UCSD-AML1 (cell line): ENCODE results near the gene MON1A.
"Not testable (repeated sequence)": the region's sequence is repeated elsewhere in the genome, so short reads cannot be mapped to it uniquely, and the experiment has no call there.

Source experiments
- DNase-seq: peaks from one replicate; lab custom pipeline; 2025; ENCODE audit not compliant: unreplicated experiment; lab: John Stamatoyannopoulos, UW

MON1A gene

GRCh38 chr3:49917806-49918590 is 11.6 kb downstream of the MON1A start:
- not testable (repeated sequence) for DNase-seq

DNA sequence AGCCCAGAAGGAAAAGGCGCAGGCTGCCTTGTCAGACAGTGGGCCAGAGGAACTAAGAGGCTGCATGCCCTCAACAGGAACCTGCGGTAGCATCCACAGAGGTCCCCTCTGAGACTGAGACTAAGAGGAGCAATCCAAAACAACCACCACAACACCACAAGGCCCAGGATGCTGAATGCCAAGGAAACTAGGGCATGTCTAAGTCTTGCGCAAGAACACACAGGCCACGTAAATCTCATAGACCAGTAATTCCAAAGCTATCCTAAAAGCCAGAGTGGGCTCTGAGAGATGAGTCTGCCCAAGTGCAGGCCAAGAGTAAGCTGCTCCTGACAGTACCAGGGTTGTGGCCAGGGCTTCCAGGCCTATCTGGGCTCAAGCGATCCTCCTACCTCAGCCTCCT is 12.9 kb downstream of the MON1A start:
- no peak for DNase-seq

DNA sequence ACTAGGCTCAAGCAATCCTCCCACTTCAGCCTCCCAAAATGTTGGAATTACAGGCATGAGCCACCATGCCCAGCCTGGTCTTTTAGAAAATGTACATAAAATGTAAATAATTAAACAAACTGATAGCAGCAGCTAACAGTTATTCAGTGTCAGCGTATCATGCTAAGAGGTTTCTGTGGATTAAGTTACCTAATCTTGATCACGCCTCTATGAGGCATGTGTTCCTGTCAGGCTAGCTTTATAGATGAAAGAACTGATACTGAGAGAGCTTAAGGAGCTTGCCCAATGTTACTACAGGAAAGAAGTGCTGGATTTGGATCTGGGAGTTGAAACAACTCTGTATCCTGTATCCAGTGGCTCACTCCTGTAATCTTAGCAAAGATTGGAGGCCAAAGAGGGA is 14.7 kb downstream of the MON1A start:
- DNase-seq = no peak

DNA sequence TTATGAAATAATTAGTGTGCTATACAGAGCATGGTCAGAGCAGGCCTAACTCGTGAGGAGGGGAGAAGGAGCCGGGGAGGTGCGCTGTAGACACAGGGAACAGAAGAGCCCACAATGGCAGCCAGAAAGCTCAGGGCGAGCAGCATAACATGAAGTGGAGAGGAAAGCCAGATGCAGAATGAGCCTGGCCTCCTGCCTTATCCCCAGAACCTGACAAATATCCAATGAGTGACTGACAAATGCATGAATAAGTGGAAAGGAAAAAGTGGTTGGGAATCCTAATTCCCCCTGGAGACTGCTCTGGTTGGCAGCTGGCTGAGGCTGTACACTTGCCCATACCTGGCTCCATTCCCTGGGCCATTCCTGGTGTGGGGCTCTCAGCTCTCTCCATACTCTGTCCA is 16.7 kb downstream of the MON1A start:
- DNase-seq = no peak

DNA sequence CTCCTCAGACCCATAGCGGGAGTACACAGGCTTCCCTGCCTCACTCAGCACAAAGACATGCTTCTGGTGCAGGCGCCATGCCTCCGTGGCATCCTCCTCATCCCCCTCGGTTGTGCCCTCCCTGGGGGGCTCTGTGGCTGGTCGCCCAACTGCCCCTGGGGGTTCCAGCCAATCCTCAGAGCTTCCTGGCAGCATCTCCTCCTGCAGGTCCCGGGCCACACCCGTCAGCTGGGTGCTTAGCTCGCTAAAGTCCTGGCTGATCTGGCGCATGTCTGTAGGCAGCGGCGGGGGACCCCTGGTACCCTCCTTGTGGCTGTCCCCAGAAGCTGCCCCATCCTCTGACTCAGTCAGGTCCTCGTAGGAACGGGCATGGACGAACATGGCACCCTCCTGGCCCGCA is 18.0 kb downstream of the MON1A start:
- DNase-seq = no peak

DNA sequence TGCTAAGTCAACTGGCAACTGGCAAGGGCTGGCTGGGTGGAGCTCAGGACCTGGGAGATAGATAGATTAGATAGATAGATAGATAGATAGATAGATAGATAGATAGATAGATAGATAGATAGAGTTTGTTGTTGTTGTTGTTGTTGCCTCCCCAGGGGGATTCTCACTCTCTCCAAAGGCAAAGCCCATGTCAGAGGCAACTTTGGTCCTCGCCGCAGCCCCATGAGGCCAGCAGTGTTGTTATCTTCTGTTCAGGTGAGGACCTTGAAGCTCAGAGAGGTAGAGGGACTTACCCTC is 18.5 kb downstream of the MON1A start:
- no peak for DNase-seq

DNA sequence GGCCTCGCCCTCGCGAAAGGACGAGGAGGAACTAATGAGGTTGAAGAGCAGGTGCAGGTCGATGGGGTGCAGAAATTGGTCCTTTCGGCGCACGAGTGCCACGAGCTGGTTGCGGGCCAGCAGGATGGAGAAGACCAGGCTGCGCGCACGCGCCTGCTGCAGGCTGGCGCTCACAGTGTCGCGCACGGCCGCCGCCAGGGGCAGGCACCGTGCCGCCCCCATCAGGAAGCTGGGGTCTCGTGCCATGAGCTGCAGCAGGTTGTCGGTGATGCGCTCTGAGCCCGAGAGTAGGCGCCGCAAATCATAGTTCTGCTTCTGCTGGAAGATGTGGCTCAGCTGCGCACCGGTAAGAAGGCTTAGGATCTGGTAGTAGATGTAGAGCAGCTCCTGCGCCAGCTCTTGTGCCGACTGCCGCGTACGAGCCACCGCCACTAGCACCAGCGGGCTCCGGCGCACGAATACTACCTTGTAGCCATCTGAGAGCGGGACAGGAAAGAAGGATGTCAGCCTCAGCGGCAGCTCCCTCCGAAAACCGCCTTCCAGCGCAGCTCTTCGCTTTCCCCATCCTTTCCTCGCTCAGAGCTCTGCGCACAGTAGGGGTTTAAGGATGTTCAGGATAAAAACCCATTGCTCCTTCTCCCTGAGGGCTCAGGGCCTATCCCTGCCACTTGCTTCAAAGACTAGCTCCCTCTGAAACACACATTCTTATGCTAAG is 19.0 kb downstream of the MON1A start:
- DNase-seq = no peak

DNA sequence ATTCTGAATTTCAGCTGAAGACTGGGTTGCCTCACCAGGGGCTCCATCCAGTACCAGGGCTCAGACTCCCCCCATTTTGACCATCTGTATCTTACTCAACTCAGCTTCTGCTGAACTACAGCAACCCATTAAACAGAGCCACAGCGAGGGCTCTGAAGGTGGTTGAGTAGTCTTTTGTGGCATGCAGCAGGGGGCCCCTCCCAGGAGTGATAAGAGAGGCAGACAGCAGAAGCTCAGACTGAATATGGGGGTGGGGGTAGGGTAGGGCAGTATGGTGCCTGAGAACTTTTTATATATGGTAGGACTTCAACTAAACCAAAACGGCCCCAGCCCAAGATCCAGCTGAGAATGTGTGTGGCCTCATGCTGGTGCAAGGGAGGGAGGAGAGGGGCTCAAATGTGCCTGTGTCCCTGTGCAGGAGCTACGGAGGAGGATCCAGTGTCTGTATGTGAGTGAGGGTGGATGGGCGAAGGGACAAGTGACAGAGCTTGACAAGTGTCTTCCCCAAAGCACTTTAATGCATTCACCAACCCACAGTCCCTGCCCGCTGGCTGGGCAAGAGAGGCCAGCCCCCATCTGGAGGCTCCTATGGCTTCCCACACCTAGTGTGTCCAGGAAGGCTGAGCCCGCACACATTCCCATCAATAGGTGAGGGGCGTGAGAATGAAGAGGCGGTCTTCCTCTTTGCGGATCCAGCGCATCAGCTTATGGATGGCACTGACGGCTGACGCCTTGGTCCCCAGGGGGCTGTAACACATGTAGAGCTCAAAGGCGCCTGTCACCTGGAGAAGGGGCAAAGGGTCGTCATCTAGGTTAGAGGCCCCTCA is 21.0 kb downstream of the MON1A start:
- no peak for DNase-seq

GRCh38 chr3:49906073-49906743 is 23.4 kb downstream of the MON1A start:
- DNase-seq = peak; percentile 73

DNA sequence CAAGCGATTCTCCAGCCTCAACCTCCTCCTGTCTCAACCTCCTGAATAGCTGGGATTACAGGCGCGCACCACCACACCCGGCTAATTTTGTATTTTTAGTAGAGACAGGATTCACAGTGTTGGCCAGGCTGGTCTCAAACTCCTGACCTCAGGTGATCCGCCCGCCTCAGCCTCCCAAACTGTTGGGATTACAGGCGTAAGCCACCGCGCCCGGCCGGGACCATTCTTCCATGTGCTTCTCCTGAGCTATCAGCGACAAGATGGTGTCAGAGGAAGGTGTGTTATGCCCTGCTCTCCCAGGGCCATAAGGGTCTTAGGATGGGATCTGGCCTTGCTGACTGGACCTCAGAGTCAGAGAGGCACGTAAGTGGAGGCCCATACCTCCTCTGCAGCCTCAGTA is 25.2 kb downstream of the MON1A start:
- DNase-seq = not testable (repeated sequence)

DNA sequence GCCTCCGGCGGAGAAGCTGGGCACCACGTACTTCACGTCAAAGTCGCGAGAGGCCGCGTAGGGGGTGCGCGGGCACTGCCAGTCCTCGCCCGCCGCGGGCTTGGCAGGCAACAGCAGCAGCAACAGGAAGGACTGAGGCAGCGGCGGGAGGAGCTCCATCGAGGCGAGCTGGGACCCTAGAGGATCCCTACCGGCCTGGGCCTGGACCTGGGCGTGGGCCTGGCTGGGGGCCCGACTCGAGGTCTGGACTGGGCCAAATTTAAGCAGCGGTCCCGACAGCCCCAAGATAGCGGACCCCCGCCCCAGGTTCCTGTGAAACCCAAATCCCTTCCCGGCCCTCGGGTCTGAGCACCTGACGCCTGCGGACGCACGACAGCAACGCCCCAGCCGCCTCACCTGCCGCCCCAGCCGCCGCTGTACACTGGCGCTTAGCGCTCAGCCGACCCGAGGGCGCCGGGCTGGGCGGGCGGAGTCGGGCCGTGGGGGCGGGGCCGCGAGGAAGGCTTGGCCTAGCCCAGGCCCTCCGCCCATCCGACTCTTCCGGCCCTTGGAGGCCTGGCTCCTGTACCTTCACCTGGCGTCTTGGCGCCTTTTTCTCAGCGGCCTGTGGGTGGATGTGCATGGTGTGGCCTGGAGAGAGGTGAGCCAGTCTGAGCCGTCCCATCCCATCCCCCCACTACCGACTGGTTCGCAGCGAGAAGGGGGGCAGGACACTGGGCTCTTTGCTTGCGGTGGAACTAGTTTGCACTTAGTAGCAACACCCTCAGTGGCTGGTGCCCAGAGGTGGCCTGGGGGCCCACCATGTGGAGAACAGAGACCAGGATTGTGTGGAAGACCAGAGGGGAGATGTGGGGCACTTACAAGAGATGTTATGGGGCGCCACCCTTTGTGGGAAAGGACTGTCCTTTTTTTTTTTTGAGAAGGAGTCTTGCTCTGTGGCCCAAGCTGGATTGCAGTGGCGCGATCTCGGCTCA is 25.9 kb downstream of the MON1A start, which contains the start of gene MST1R:
Gene MST1R (minus strand): TSS at position 423 of the 974 bp plus-strand sequence. CDS start 264 bp downstream, at position 159.
- DNase-seq = no peak

GRCh38 chr3:49902511-49903345 is 26.9 kb downstream of the MON1A start:
- no peak for DNase-seq

DNA sequence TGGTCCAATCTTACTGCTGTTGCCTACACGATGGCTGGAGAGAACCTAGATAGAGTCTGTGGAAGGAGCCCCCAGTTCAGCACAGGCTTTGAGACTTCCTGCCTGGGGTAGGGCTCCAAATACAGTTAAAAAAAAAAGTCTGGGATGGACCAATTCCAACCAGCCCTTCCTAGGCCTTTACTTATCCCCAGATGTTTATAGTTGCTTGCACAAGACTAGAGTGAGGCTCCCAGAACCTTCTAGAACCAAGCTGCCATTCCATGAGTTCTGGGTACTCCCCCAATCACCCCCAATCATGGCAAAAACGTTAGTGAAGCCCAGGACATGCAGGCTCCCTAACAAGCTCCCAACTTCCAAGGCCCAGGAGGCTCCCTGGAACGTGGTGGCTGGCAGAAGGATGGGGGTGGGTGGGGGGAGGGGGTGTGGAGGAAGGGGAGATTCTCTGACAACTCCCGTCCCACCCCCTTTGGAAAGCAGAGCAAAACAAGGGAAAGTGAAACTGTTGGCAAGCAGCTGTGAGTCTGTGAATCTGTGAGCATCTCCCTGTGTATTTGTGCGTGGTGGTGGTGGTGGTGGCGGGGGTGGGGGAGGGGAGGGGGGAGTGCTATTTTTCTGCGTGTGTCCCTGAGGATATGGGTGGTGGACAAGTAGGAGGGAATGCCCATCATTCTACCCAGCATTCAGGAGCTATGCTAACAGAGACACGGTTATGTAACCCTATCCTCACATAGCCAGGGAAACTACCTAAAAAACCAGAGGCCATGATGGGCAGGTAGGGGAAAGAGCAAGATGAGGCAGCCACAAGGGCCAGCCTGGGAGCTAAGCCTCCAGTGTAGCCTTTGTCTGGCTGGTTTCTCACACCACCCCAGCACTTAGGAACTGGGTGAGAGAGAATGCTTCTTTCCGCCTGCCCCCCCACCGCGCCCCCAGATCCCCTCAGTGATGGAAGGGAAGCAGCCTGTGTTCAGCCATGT is 28.0 kb downstream of the MON1A start:
- DNase-seq = no peak

GRCh38 chr3:49900491-49901153 is 29.0 kb downstream of the MON1A start:
- DNase-seq = no peak

DNA sequence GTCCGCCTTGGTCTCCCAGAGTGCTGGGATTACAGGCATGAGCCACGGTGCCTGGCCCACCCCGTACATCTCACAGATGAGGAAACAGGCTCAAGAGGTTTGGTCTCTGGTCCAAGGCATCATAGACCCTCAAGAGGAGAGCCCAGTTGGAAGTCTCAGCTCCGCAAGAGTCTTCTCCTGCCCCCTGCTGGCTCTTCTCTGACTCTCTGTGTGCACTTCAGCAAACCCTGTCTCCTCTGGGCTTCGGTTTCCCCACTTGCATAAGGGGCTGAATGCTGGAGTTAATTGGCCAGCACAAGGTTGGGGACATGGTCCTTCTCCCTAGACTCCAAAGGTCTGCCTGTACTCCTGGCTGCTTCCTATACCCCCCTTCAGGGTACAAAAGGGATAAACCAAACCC is 29.8 kb downstream of the MON1A start:
- DNase-seq = peak; percentile 46

- DNase-seq = no peak
Observed at GRCh38 chr3:49898991-49899390, 30.6 kb downstream of the MON1A start.

DNA sequence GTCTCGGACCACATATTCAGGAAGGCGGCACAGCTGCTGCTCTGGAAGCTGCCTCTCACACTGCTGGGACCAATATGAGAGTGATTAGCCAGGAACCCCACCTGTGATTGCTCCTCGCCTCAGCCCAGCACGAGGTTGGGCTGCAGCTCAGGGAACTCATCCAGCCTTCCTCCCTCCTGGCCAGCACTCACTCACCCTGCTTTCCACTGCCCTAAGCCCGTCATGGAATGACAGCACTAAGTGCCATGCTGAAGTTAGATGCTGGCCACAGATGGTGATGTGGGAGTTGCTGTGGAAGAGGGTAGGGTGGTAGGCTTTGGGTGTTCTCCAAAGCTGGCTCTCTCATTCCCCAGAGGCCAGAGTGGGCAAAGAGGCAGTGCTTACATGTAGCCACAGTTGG is 33.3 kb downstream of the MON1A start:
- no peak for DNase-seq
